Adrenal gland (tissue), 5 donors: ENCODE results near the gene PM20D1.

Source experiments
- POLR2A ChIP-seq, 2 donors: fragments of 450-650 bp; IDR thresholded peaks; one replicate each; pipeline ENCODE4 v1.6.1; 2017; ENCODE audit warnings: antibody characterized with exemption in 2 of 2, mild to moderate bottlenecking in 2 of 2, moderate library complexity in 1 of 2
- TF ChIP-seq, protein P1 (sequence below), 6 experiments: fragments of 450-650 bp in 4 of 6; fragments of 200-600 bp in 2 of 6; sonication (generic) in 1 of 6; IDR thresholded peaks; 1 replicate in 5 of 6; 2 replicates in 1 of 6; pipeline versions ENCODE4 v1.5.1 to v1.8.0; 2016 to 2021; ENCODE audit warnings: antibody characterized with exemption in 6 of 6, mild to moderate bottlenecking in 2 of 6, moderate library complexity in 1 of 6
- donor health status: DM: no; HTN: no; CAD: no.

DNA sequence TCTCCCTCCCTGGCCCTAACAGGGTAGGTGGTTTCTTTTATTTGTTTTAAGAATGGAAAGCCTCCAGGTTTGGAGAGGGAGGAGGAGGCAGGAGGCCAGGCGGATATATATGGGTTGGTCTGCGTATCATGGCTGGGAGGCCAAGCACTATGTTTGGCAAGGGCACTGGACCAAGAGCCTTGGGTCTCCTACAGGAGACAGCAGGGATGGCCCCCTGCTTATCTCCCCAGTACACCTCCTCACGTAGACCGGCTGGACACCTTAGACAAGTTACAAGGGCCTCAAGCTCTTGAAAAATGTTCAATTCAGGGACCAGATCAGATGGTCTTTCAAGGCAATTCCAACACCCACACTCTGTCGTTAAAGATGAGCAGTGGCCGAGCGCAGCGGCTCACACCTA, 47.9 kb downstream of the PM20D1 start:
- TF ChIP-seq, protein P1, sequence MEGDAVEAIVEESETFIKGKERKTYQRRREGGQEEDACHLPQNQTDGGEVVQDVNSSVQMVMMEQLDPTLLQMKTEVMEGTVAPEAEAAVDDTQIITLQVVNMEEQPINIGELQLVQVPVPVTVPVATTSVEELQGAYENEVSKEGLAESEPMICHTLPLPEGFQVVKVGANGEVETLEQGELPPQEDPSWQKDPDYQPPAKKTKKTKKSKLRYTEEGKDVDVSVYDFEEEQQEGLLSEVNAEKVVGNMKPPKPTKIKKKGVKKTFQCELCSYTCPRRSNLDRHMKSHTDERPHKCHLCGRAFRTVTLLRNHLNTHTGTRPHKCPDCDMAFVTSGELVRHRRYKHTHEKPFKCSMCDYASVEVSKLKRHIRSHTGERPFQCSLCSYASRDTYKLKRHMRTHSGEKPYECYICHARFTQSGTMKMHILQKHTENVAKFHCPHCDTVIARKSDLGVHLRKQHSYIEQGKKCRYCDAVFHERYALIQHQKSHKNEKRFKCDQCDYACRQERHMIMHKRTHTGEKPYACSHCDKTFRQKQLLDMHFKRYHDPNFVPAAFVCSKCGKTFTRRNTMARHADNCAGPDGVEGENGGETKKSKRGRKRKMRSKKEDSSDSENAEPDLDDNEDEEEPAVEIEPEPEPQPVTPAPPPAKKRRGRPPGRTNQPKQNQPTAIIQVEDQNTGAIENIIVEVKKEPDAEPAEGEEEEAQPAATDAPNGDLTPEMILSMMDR (IDR thresholded peaks at IDR 0.05), result no peak
- TF ChIP-seq POLR2A (IDR thresholded peaks at IDR 0.05), result no peak
